HG03469 (cell line): Measurements from ENCODE around the gene KCNT2.
"Not testable (repeated sequence)": the region's sequence is repeated elsewhere in the genome, so short reads cannot be mapped to it uniquely, and the experiment has no call there.

Experiments used
- ATAC-seq: cut with Tn5 transposase; IDR thresholded peaks from one replicate; pipeline ENCODE4 v1.9.1; 2021; ENCODE audit warnings: mild to moderate bottlenecking, moderate library complexity, moderate number of reproducible peaks; ENCODE audit not compliant: unreplicated experiment

KCNT2 gene

GRCh38 chr1:196608390-196609369, at the start of gene KCNT2:
KCNT2 (minus strand) TSS chr1:196608440; CDS start chr1:196608309, 131 bp downstream.
- no peak for ATAC-seq

GRCh38 chr1:196655494-196655893, 47.3 kb upstream of the KCNT2 start:
- ATAC-seq, result no peak

GRCh38 chr1:196655071-196655470, 46.8 kb upstream of the KCNT2 start:
- ATAC-seq, result no peak

- ATAC-seq, result no peak
Measured at GRCh38 chr1:196654271-196654670, 46.0 kb upstream of the KCNT2 start.

- ATAC-seq, result no peak
Measured at GRCh38 chr1:196651637-196652215, 43.5 kb upstream of the KCNT2 start, which contains the start of gene CFH. CFH (plus strand) TSS chr1:196652043; CDS start chr1:196652118, 75 bp downstream.

- ATAC-seq, result no peak
Measured at GRCh38 chr1:196651079-196651478, 42.8 kb upstream of the KCNT2 start.

GRCh38 chr1:196650403-196650802, 42.2 kb upstream of the KCNT2 start:
- ATAC-seq, result no peak

- no peak for ATAC-seq
Measured at GRCh38 chr1:196649990-196650389, 41.8 kb upstream of the KCNT2 start.

- ATAC-seq, result no peak
Measured at GRCh38 chr1:196640976-196641375, 32.7 kb upstream of the KCNT2 start.

GRCh38 chr1:196639291-196639690, 31.1 kb upstream of the KCNT2 start:
- not testable (repeated sequence) for ATAC-seq

GRCh38 chr1:196638466-196638865, 30.2 kb upstream of the KCNT2 start:
- no peak for ATAC-seq

- ATAC-seq, result no peak
Measured at GRCh38 chr1:196637606-196638005, 29.4 kb upstream of the KCNT2 start.

- ATAC-seq, result no peak
Measured at GRCh38 chr1:196628838-196629237, 20.6 kb upstream of the KCNT2 start.

GRCh38 chr1:196623079-196623478, 14.8 kb upstream of the KCNT2 start:
- ATAC-seq, result no peak

GRCh38 chr1:196619721-196620120, 11.5 kb upstream of the KCNT2 start:
- ATAC-seq, result no peak

- no peak for ATAC-seq
Measured at GRCh38 chr1:196611873-196612272, 3.6 kb upstream of the KCNT2 start.

- ATAC-seq, result no peak
Measured at GRCh38 chr1:196609370-196609737, 1.1 kb upstream of the KCNT2 start.

- no peak for ATAC-seq
Measured at GRCh38 chr1:196607981-196608380, 259 bp downstream of the KCNT2 start.

- no peak for ATAC-seq
Measured at GRCh38 chr1:196603651-196604050, 4.6 kb downstream of the KCNT2 start.

GRCh38 chr1:196598942-196599748, 9.1 kb downstream of the KCNT2 start:
- ATAC-seq, result no peak

GRCh38 chr1:196594700-196595099, 13.5 kb downstream of the KCNT2 start:
- no peak for ATAC-seq
